ENCODE results near the gene SLC12A6. TPM values are rescaled to one million over a fixed set of nuclear protein-coding genes. Genes with fewer than 3 reads are reported as not detected.

Gene SLC12A6
- total RNA-seq, 1 experiment from 2014 or later = 8.9 TPM

DNA sequence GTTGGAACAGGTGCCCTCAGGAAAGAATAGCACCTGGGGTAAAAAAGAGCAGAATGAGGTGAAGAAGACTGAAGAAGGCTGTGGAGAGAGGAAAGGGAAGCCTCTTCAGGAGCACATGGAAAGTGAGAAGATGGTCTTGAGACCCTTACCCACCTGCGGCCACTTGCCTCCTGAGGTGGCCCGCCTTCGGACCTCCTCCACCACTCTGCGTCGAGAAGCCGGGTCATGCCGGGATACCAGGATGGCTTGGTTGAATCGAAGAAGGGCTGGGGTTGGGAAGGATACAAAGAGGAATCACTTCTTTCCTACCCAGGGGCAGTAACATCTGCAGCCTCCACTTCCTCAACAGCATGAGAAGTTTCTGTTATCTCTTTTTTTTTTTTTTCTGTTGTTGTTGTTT, 26.5 kb upstream of the SLC12A6 start:
- BruUV-seq (replicated peaks) = no TSS peak
- Mint-ChIP-seq H3K4me3 (ENCODE audit: unreplicated experiment) (no peak overlapping the region), H3K4me1 (ENCODE audit: low read depth, unreplicated experiment) (peaks cover 16% of the 10 kb centered on the region), H3K9me3 (ENCODE audit: unreplicated experiment) (no peaks in the 10 kb centered on the region), H3K36me3 (ENCODE audit: insufficient read depth, unreplicated experiment) (peaks cover 24% of the 10 kb centered on the region), H3K27me3 (ENCODE audit: insufficient read depth, unreplicated experiment) (no peaks in the 10 kb centered on the region), H3K27ac (ENCODE audit: unreplicated experiment) (no peak overlapping the region)
- ChIA-PET POLR2A (no interaction called here), CTCF (no interaction called here)
- TF ChIP-seq, protein P1, sequence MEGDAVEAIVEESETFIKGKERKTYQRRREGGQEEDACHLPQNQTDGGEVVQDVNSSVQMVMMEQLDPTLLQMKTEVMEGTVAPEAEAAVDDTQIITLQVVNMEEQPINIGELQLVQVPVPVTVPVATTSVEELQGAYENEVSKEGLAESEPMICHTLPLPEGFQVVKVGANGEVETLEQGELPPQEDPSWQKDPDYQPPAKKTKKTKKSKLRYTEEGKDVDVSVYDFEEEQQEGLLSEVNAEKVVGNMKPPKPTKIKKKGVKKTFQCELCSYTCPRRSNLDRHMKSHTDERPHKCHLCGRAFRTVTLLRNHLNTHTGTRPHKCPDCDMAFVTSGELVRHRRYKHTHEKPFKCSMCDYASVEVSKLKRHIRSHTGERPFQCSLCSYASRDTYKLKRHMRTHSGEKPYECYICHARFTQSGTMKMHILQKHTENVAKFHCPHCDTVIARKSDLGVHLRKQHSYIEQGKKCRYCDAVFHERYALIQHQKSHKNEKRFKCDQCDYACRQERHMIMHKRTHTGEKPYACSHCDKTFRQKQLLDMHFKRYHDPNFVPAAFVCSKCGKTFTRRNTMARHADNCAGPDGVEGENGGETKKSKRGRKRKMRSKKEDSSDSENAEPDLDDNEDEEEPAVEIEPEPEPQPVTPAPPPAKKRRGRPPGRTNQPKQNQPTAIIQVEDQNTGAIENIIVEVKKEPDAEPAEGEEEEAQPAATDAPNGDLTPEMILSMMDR (IDR thresholded peaks at IDR 0.05; ENCODE audit: insufficient read depth in 1 of 2, low read depth in 1 of 2, low read length in 1 of 2, severe bottlenecking in 1 of 2, unreplicated experiment in 1 of 2) = no peak
- no peaks in the 10 kb centered on the region for H3K27me3 ChIP-seq (replicated peaks; ENCODE audit: control insufficient read depth, insufficient read depth, low read length)
- H3K9me3 ChIP-seq = no peaks in the 10 kb centered on the region
- DNase-seq = no peak
- intact Hi-C loops (cut with micrococcal nuclease; ENCODE audit: unreplicated experiment) = no loop called here
- H3K4me1 ChIP-seq = peaks cover 22% of the 10 kb centered on the region
- H3K36me3 ChIP-seq (ENCODE audit: control insufficient read depth, insufficient read depth, low read length) = no peaks in the 10 kb centered on the region
- no peak overlapping the region for H3K4me3 ChIP-seq (ENCODE audit: low read depth, low read length)

DNA sequence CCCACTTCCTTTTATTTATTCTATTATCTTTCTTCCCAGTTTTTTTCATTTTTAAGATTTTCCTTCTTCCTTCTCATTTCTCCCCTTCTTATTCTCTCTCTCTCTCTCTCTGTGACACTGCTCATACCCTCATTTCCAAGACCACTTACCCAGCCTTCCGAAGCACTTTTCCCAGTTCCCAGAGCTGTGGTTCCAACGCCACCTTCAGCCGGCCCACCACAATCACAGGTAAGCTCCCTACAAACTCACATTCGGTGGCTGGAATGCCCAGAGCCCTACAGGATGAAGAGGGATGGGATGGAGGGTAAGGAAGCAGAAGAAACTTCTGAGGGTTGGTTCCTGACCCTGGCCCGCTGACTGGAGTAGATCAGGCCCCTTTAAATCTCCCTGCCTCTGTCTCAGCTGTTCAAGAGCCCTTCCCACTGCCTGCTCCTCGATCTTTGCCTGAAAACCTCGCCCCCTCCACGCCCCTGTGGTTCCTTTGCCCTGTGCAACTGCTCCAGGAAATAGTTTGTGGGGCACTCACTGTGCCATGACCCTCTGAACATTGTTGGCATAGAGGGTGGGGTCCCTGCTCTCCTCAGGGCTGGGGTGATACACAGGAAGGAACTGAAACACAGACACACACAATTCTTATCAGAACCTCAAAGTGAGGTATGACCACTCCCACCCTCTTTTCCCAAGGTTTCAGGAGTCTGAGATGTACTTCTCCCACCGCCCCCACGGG, 24.6 kb upstream of the SLC12A6 start:
- Histone ChIP-seq H3K27me3 (replicated peaks; ENCODE audit: control insufficient read depth, insufficient read depth, low read length) (no peaks in the 10 kb centered on the region), H3K36me3 (ENCODE audit: control insufficient read depth, insufficient read depth, low read length) (0 out of 2 replicates have a peak, but pooled peaks cover 2% of the 10 kb centered on the region), H3K9me3 (no peaks in the 10 kb centered on the region), H3K4me3 (ENCODE audit: low read depth, low read length) (no peak overlapping the region), H3K4me1 (peaks cover 22% of the 10 kb centered on the region)
- H3K27me3 Mint-ChIP-seq (ENCODE audit: insufficient read depth, unreplicated experiment) = no peaks in the 10 kb centered on the region
- H3K27ac Mint-ChIP-seq (ENCODE audit: unreplicated experiment) = peak overlapping the region; percentile 5
- H3K4me3 Mint-ChIP-seq (ENCODE audit: unreplicated experiment) = no peak overlapping the region
- DNase-seq = no peak
- no TSS peak for BruUV-seq (replicated peaks)
- intact Hi-C loops (cut with micrococcal nuclease; ENCODE audit: unreplicated experiment) = no loop called here
- H3K4me1 Mint-ChIP-seq (ENCODE audit: low read depth, unreplicated experiment) = peaks cover 22% of the 10 kb centered on the region
- ChIA-PET CTCF (interaction anchor here (0.6 kb wide), 2 partner anchors 19 to 43 kb away, joined by 3 read pairs; partner anchors contain the start of genes NOP10 and NUTM1), POLR2A (no interaction called here)
- H3K9me3 Mint-ChIP-seq (ENCODE audit: unreplicated experiment) = no peaks in the 10 kb centered on the region
- peaks cover 30% of the 10 kb centered on the region for H3K36me3 Mint-ChIP-seq (ENCODE audit: insufficient read depth, unreplicated experiment)
- TF ChIP-seq, protein P1 (IDR thresholded peaks at IDR 0.05; ENCODE audit: insufficient read depth in 1 of 2, low read depth in 1 of 2, low read length in 1 of 2, severe bottlenecking in 1 of 2, unreplicated experiment in 1 of 2) = no peak

DNA sequence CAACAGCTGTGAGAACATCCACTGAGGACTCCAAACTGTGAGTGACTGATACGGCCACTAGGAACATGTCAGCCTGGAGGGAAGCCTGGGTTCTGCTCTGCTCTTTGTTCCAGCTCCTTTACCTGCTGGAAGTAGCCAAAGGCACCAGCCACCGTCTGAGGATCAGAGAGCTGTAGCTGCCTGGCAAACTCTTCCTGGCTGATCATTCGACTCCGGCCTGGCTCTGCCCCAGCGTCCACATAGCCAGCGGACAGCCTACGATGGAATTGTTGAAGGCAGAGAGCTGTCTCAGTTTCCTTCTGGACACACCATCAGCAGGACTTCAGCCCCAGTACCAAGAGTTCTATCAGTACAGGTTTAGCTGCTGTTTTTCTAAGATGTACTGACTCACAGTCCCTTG, 23.7 kb upstream of the SLC12A6 start:
- peak overlapping the region; percentile 65 for H3K27ac Mint-ChIP-seq (ENCODE audit: unreplicated experiment)
- CTCF ChIA-PET = no interaction called here
- H3K36me3 Mint-ChIP-seq (ENCODE audit: insufficient read depth, unreplicated experiment) = peaks cover 30% of the 10 kb centered on the region
- no TSS peak for BruUV-seq (replicated peaks)
- no peaks in the 10 kb centered on the region for H3K27me3 Mint-ChIP-seq (ENCODE audit: insufficient read depth, unreplicated experiment)
- H3K36me3 ChIP-seq (ENCODE audit: control insufficient read depth, insufficient read depth, low read length) = 0 out of 2 replicates have a peak, but pooled peaks cover 2% of the 10 kb centered on the region
- H3K9me3 ChIP-seq = no peaks in the 10 kb centered on the region
- peaks cover 22% of the 10 kb centered on the region for H3K4me1 ChIP-seq
- no peaks in the 10 kb centered on the region for H3K9me3 Mint-ChIP-seq (ENCODE audit: unreplicated experiment)
- POLR2A ChIA-PET = no interaction called here
- H3K4me3 ChIP-seq (ENCODE audit: low read depth, low read length) = no peak overlapping the region
- peaks cover 22% of the 10 kb centered on the region for H3K4me1 Mint-ChIP-seq (ENCODE audit: low read depth, unreplicated experiment)
- TF ChIP-seq, protein P1 (IDR thresholded peaks at IDR 0.05; ENCODE audit: insufficient read depth in 1 of 2, low read depth in 1 of 2, low read length in 1 of 2, severe bottlenecking in 1 of 2, unreplicated experiment in 1 of 2) = no peak
- no peak overlapping the region for H3K4me3 Mint-ChIP-seq (ENCODE audit: unreplicated experiment)
- no peaks in the 10 kb centered on the region for H3K27me3 ChIP-seq (replicated peaks; ENCODE audit: control insufficient read depth, insufficient read depth, low read length)
- intact Hi-C loops (cut with micrococcal nuclease; ENCODE audit: unreplicated experiment) = no loop called here
- no peak for DNase-seq

All from Caco-2 (cell line).